HG03175 (cell line): Measurements from ENCODE around the gene AFAP1L2.

Experiments used
- ATAC-seq: cut with Tn5 transposase; IDR thresholded peaks from one replicate; pipeline ENCODE4 v1.9.1; 2021; ENCODE audit warnings: mild to moderate bottlenecking, moderate library complexity; ENCODE audit not compliant: unreplicated experiment

AFAP1L2 gene

GRCh38 chr10:114392112-114392835 is 12.0 kb downstream of the AFAP1L2 start:
- ATAC-seq: no peak

- ATAC-seq: no peak
Observed at GRCh38 chr10:114391599-114391998, 12.7 kb downstream of the AFAP1L2 start.

GRCh38 chr10:114389426-114389825 is 14.9 kb downstream of the AFAP1L2 start:
- no peak for ATAC-seq

GRCh38 chr10:114388275-114388674 is 16.0 kb downstream of the AFAP1L2 start:
- ATAC-seq: peak; percentile 60

- ATAC-seq: no peak
Observed at GRCh38 chr10:114387784-114388183, 16.5 kb downstream of the AFAP1L2 start.

- no peak for ATAC-seq
Observed at GRCh38 chr10:114386452-114386851, 17.9 kb downstream of the AFAP1L2 start.

GRCh38 chr10:114385557-114385956 is 18.7 kb downstream of the AFAP1L2 start:
- ATAC-seq: no peak

- ATAC-seq: no peak
Observed at GRCh38 chr10:114384601-114385000, 19.7 kb downstream of the AFAP1L2 start.

GRCh38 chr10:114384181-114384580 is 20.1 kb downstream of the AFAP1L2 start:
- no peak for ATAC-seq

- no peak for ATAC-seq
Observed at GRCh38 chr10:114380797-114381196, 23.5 kb downstream of the AFAP1L2 start.

GRCh38 chr10:114380060-114380459 is 24.2 kb downstream of the AFAP1L2 start:
- ATAC-seq: no peak

- no peak for ATAC-seq
Observed at GRCh38 chr10:114379631-114380041, 24.7 kb downstream of the AFAP1L2 start.

GRCh38 chr10:114376523-114376922 is 27.8 kb downstream of the AFAP1L2 start:
- no peak for ATAC-seq

- ATAC-seq: no peak
Observed at GRCh38 chr10:114375047-114375446, 29.3 kb downstream of the AFAP1L2 start.

- ATAC-seq: no peak
Observed at GRCh38 chr10:114374053-114374791, 30.1 kb downstream of the AFAP1L2 start.

GRCh38 chr10:114373631-114374030 is 30.7 kb downstream of the AFAP1L2 start:
- ATAC-seq: no peak

- no peak for ATAC-seq
Observed at GRCh38 chr10:114372995-114373394, 31.3 kb downstream of the AFAP1L2 start.

GRCh38 chr10:114372179-114372578 is 32.1 kb downstream of the AFAP1L2 start:
- ATAC-seq: no peak

GRCh38 chr10:114370966-114371365 is 33.3 kb downstream of the AFAP1L2 start:
- no peak for ATAC-seq

GRCh38 chr10:114370199-114370598 is 34.1 kb downstream of the AFAP1L2 start:
- no peak for ATAC-seq

GRCh38 chr10:114368057-114368391 is 36.3 kb downstream of the AFAP1L2 start:
- no peak for ATAC-seq

- peak; percentile 46 for ATAC-seq
Observed at GRCh38 chr10:114367351-114368056, 36.8 kb downstream of the AFAP1L2 start.
